ENCODE results near the gene CUX1. TPM values are rescaled to one million over a fixed set of nuclear protein-coding genes. Genes with fewer than 3 reads are reported as not detected.
"Not testable (repeated sequence)": the region's sequence is repeated elsewhere in the genome, so short reads cannot be mapped to it uniquely, and the experiment has no call there.

CUX1 gene
- total and polyA plus RNA-seq, 10 of the 15 experiments (the other 5 are each of a cell fraction or from before 2014, with no cell fraction given), result 6.1 to 48.6 (median 25.9) TPM

DNA sequence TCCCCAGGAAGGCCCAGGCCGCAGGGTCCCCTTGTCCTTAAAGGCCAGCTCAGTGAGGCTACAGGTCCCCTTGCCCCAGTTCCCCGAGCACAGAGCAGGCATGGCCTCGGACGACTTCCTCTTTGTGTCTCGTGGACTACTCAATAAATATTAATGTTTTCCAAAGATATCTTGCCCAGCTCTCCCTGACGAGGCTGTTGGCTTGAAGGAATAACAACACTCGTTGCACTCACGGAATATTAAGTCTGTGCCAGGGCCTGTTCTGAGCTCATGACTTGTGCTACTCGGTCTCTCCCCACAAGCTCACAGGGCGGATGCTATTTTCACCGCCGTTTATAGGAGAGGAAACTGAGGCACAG, 68.2 kb downstream of the CUX1 start:
- H3K4me1 ChIP-seq (ENCODE audit: control insufficient read depth, insufficient read depth, low read length), result peaks cover 26% of the 10 kb centered on the region
- H3K9me3 ChIP-seq (replicated peaks; ENCODE audit: control insufficient read depth, insufficient read depth, low read length), result no peaks in the 10 kb centered on the region
- ChIA-PET SMC1A (ENCODE audit: uncharacterized antibody, unreplicated experiment) (interaction anchor here (0.8 to 1.5 kb wide), 3 partner anchors 47 to 68 kb away, joined by 3 read pairs; partner anchors contain the start of gene CUX1), POLR2A (no interaction called here), CTCF (interaction anchor here (0.6 to 0.7 kb wide), 2 partner anchors 174 to 193 kb away, joined by 3 to 4 read pairs; no protein-coding TSS in a partner anchor), RAD21 (ENCODE audit: unreplicated experiment) (interaction anchor here (0.7 to 0.9 kb wide), 2 partner anchors 51 to 70 kb away, joined by 3 read pairs; no protein-coding TSS in a partner anchor)
- no peaks in the 10 kb centered on the region for H4K20me1 ChIP-seq (ENCODE audit: control insufficient read depth, insufficient read depth)
- no peak; the same call in 2 of the 3 replicates for ATAC-seq
- H3K27me3 ChIP-seq (replicated peaks in 1 of 2; ENCODE audit: control insufficient read depth in 2 of 2, insufficient read depth in 2 of 2, low read length in 1 of 2), result no peaks in the 10 kb centered on the region
- BruUV-seq (replicated peaks), result no TSS peak
- no peak for FAIRE-seq
- peaks cover 0 to 1% of the 10 kb centered on the region in 2 experiments; a peak in 1 of 4 replicates for H3K36me3 ChIP-seq (ENCODE audit: control insufficient read depth in 2 of 2, insufficient read depth in 2 of 2, low read length in 1 of 2)
- no peak overlapping the region for H3K27ac ChIP-seq (ENCODE audit: control insufficient read depth, insufficient read depth)
- no peak for DNase-seq (ENCODE audit: low read depth, low spot score)
- peaks cover 34% of the 10 kb centered on the region for H3K79me2 ChIP-seq (ENCODE audit: control insufficient read depth, insufficient read depth, low read length)
- no peak for TF ChIP-seq YY1 (IDR thresholded peaks at IDR 0.05; ENCODE audit: low read depth, low read length)
- TF ChIP-seq, protein P1, sequence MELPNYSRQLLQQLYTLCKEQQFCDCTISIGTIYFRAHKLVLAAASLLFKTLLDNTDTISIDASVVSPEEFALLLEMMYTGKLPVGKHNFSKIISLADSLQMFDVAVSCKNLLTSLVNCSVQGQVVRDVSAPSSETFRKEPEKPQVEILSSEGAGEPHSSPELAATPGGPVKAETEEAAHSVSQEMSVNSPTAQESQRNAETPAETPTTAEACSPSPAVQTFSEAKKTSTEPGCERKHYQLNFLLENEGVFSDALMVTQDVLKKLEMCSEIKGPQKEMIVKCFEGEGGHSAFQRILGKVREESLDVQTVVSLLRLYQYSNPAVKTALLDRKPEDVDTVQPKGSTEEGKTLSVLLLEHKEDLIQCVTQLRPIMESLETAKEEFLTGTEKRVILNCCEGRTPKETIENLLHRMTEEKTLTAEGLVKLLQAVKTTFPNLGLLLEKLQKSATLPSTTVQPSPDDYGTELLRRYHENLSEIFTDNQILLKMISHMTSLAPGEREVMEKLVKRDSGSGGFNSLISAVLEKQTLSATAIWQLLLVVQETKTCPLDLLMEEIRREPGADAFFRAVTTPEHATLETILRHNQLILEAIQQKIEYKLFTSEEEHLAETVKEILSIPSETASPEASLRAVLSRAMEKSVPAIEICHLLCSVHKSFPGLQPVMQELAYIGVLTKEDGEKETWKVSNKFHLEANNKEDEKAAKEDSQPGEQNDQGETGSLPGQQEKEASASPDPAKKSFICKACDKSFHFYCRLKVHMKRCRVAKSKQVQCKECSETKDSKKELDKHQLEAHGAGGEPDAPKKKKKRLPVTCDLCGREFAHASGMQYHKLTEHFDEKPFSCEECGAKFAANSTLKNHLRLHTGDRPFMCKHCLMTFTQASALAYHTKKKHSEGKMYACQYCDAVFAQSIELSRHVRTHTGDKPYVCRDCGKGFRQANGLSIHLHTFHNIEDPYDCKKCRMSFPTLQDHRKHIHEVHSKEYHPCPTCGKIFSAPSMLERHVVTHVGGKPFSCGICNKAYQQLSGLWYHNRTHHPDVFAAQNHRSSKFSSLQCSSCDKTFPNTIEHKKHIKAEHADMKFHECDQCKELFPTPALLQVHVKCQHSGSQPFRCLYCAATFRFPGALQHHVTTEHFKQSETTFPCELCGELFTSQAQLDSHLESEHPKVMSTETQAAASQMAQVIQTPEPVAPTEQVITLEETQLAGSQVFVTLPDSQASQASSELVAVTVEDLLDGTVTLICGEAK (IDR thresholded peaks at IDR 0.05; ENCODE audit: borderline replicate concordance), result no peak
- TF ChIP-seq NR2F1 (conservative IDR thresholded peaks at IDR 0.05), result no peak
- TF ChIP-seq MTA2 (IDR thresholded peaks at IDR 0.05; ENCODE audit: low read depth), result no peak
- TF ChIP-seq, protein P2, sequence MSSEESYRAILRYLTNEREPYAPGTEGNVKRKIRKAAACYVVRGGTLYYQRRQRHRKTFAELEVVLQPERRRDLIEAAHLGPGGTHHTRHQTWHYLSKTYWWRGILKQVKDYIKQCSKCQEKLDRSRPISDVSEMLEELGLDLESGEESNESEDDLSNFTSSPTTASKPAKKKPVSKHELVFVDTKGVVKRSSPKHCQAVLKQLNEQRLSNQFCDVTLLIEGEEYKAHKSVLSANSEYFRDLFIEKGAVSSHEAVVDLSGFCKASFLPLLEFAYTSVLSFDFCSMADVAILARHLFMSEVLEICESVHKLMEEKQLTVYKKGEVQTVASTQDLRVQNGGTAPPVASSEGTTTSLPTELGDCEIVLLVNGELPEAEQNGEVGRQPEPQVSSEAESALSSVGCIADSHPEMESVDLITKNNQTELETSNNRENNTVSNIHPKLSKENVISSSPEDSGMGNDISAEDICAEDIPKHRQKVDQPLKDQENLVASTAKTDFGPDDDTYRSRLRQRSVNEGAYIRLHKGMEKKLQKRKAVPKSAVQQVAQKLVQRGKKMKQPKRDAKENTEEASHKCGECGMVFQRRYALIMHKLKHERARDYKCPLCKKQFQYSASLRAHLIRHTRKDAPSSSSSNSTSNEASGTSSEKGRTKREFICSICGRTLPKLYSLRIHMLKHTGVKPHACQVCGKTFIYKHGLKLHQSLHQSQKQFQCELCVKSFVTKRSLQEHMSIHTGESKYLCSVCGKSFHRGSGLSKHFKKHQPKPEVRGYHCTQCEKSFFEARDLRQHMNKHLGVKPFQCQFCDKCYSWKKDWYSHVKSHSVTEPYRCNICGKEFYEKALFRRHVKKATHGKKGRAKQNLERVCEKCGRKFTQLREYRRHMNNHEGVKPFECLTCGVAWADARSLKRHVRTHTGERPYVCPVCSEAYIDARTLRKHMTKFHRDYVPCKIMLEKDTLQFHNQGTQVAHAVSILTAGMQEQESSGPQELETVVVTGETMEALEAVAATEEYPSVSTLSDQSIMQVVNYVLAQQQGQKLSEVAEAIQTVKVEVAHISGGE (CRISPR knock-in tag; IDR thresholded peaks at IDR 0.05), result no peak
- no peak for TF ChIP-seq WRNIP1 (IDR thresholded peaks at IDR 0.05; ENCODE audit: borderline replicate concordance, low read depth, low read length)
- H2AFZ ChIP-seq (ENCODE audit: control insufficient read depth, low read depth, low read length), result no peak overlapping the region
- 81% methylated on average over 12 of the region's 12 CpGs for WGBS (ENCODE audit: insufficient coverage, insufficient replicate concordance, low lambda C conversion rate, missing lambda C conversion rate)
- in situ Hi-C loops (cut with MboI) (no loop called here), intact Hi-C loops (cut with micrococcal nuclease; ENCODE audit: unreplicated experiment) (no loop called here)
- H3K9ac ChIP-seq (ENCODE audit: control insufficient read depth, insufficient read depth, low read length), result no peak overlapping the region
- H3K4me3 ChIP-seq, result no peak overlapping the region
- H3K4me2 ChIP-seq (ENCODE audit: control insufficient read depth, insufficient read depth), result no peak overlapping the region

DNA sequence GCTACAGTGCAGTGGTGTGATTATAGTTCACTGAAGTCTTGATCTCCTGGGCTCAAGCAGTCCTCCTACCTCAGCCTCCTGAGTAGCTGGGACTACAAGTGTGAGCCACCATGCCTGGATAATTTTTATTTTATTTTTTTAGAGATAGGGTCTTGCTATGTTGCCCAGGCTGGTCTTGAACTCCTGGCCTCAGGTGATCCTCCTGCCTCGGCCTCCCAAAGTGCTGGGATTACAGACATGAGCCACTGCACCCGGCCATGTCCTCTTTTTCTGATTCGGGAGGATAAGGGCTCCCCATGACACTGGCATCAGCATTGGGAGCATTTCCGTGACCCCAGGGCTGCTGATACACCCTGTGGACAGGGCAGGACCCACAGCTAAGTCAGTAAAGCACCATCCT, 69.9 kb downstream of the CUX1 start:
- H3K4me2 ChIP-seq (ENCODE audit: control insufficient read depth, insufficient read depth); in situ Hi-C loops (cut with MboI); H3K36me3 ChIP-seq (ENCODE audit: control insufficient read depth in 2 of 2, insufficient read depth in 2 of 2, low read length in 1 of 2); RAD21 ChIA-PET (ENCODE audit: unreplicated experiment); FAIRE-seq; intact Hi-C loops (cut with micrococcal nuclease; ENCODE audit: unreplicated experiment); H3K9ac ChIP-seq (ENCODE audit: control insufficient read depth, insufficient read depth, low read length); H3K4me3 ChIP-seq; POLR2A ChIA-PET; ATAC-seq; DNase-seq (ENCODE audit: low read depth, low spot score); H3K27me3 ChIP-seq (replicated peaks in 1 of 2; ENCODE audit: control insufficient read depth in 2 of 2, insufficient read depth in 2 of 2, low read length in 1 of 2); H3K9me3 ChIP-seq (replicated peaks; ENCODE audit: control insufficient read depth, insufficient read depth, low read length); H4K20me1 ChIP-seq (ENCODE audit: control insufficient read depth, insufficient read depth); H3K27ac ChIP-seq (ENCODE audit: control insufficient read depth, insufficient read depth); BruUV-seq (replicated peaks); H2AFZ ChIP-seq (ENCODE audit: control insufficient read depth, low read depth, low read length): not testable (repeated sequence)
- Histone ChIP-seq H3K4me1 (ENCODE audit: control insufficient read depth, insufficient read depth, low read length) (peaks cover 26% of the 10 kb centered on the region), H3K79me2 (ENCODE audit: control insufficient read depth, insufficient read depth, low read length) (peaks cover 37% of the 10 kb centered on the region)
- ChIA-PET SMC1A (ENCODE audit: uncharacterized antibody, unreplicated experiment) (interaction anchor here (0.6 to 0.7 kb wide), 2 partner anchors 50 to 117 kb away, joined by 3 read pairs; no protein-coding TSS in a partner anchor), CTCF (interaction anchor here (1.4 kb wide), 1 partner anchor 95 kb away, joined by 3 read pairs; no protein-coding TSS in a partner anchor)
- 91% methylated on average over 4 of the region's 4 CpGs for WGBS (ENCODE audit: insufficient coverage, insufficient replicate concordance, low lambda C conversion rate, missing lambda C conversion rate)
